ENCODE measurements around the gene NCKAP5. TPM values are rescaled to one million over a fixed set of nuclear protein-coding genes. Genes with fewer than 3 reads are reported as not detected.

Gene NCKAP5
- 0.65 and 1.5 TPM in 2 replicates for total RNA-seq (2014; rRNA removed; shearing (Covaris generic))
- polyA plus RNA-seq (2016; fragmentation: Nextera tagmentation; extraction: Ambion mirVana), result 0.38 and 0.86 TPM in 2 replicates

DNA sequence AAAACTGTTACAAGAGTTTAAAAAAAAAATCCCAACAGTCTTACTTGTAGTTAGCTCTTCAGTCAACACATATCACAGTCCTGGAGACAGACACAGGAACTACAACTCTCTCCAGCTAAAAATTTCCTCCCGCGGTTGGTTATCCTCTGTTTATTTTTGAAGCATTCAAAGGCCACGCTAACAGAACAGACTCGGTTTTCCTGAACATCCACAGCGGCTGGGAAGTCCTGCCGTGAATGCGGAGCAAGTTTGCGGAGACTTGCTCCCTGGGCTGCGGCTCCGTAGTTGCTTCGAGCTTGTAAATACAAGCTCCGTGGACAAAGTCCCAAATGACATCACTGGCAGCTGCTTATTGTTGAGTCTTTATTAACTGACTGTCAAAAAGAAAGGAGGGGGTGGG lies at the start of gene NCKAP5:
Gene NCKAP5, minus strand, starts transcription at position 292 of the 400 bp plus-strand sequence. CDS start 50,937 bp downstream, outside the sequence.
- peak within 1 kb of the TSS; percentile 89 for H2AFZ ChIP-seq

GRCh38 chr2:133609664-133610063 lies 41.4 kb upstream of the NCKAP5 start:
- no peak overlapping the region for H2AFZ ChIP-seq
- no peaks in the 10 kb centered on the region for H3F3A ChIP-seq (ENCODE audit: insufficient read depth)
- H3K9me3 ChIP-seq (ENCODE audit: low read depth), result no peaks in the 10 kb centered on the region
- H4K20me1 ChIP-seq (ENCODE audit: insufficient read depth), result no peaks in the 10 kb centered on the region
- H3K27me3 ChIP-seq (replicated peaks; ENCODE audit: insufficient read depth), result peaks cover 7% of the 10 kb centered on the region; the same call in 1 of the 2 replicates
- H3K4me1 ChIP-seq (ENCODE audit: insufficient read depth), result no peaks in the 10 kb centered on the region
- H3K27ac ChIP-seq, result no peak overlapping the region
- no peak overlapping the region for H3K4me2 ChIP-seq (ENCODE audit: unreplicated experiment)
- H3K9ac ChIP-seq, result no peak overlapping the region
- in situ Hi-C loops (cut with MboI), result no loop called here
- DNase-seq, result no peak
- no peaks in the 10 kb centered on the region for H3K79me2 ChIP-seq (ENCODE audit: insufficient read depth)
- no peaks in the 10 kb centered on the region for H3K9me2 ChIP-seq (ENCODE audit: insufficient read depth)
- TF ChIP-seq EZH2 (IDR thresholded peaks at IDR 0.05; ENCODE audit: insufficient read depth, poor library complexity, severe bottlenecking) (no peak), EZH2phosphoT487 (IDR thresholded peaks at IDR 0.05; ENCODE audit: insufficient read depth, low read depth) (no peak)
- no peaks in the 10 kb centered on the region for H3K36me3 ChIP-seq (ENCODE audit: low read depth)
- H3K4me3 ChIP-seq, result no peak overlapping the region

More for the DNA sequence above, at the start of gene NCKAP5:
- Histone ChIP-seq H3K9ac (peak within 1 kb of the TSS; percentile 44), H3K9me2 (ENCODE audit: insufficient read depth) (no peaks in the 10 kb centered on the region), H4K20me1 (ENCODE audit: insufficient read depth) (no peaks in the 10 kb centered on the region), H3K9me3 (ENCODE audit: low read depth) (no peaks in the 10 kb centered on the region), H3K36me3 (ENCODE audit: low read depth) (no peaks in the 10 kb centered on the region), H3K27me3 (replicated peaks; ENCODE audit: insufficient read depth) (no peaks in the 10 kb centered on the region), H3K4me2 (ENCODE audit: unreplicated experiment) (peak within 1 kb of the TSS; percentile 73), H3K79me2 (ENCODE audit: insufficient read depth) (no peaks in the 10 kb centered on the region), H3K4me1 (ENCODE audit: insufficient read depth) (peaks cover 8% of the 10 kb centered on the region), H3K27ac (no peak within 1 kb of the TSS), H3F3A (ENCODE audit: insufficient read depth) (no peaks in the 10 kb centered on the region), H3K4me3 (peak within 1 kb of the TSS; percentile 70)
- TF ChIP-seq EZH2 (IDR thresholded peaks at IDR 0.05; ENCODE audit: insufficient read depth, poor library complexity, severe bottlenecking) (no peak), EZH2phosphoT487 (IDR thresholded peaks at IDR 0.05; ENCODE audit: insufficient read depth, low read depth) (no peak)
- in situ Hi-C loops (cut with MboI), result loop anchor here (25.0 kb wide), 1 partner anchor 1031 kb away; no protein-coding TSS in a partner anchor
- 6% methylated on average over 12 of the region's 12 CpGs for WGBS, 2 experiments (ENCODE audit: low coverage in 1 of 2, low lambda C conversion rate in 2 of 2, missing lambda C conversion rate in 2 of 2)
- DNase-seq, result peak; percentile 55

- H3F3A ChIP-seq (ENCODE audit: insufficient read depth), result no peaks in the 10 kb centered on the region
- H3K9ac ChIP-seq, result no peak overlapping the region
- no peaks in the 10 kb centered on the region for H3K9me3 ChIP-seq (ENCODE audit: low read depth)
- H4K20me1 ChIP-seq (ENCODE audit: insufficient read depth), result no peaks in the 10 kb centered on the region
- WGBS, 2 experiments (ENCODE audit: low coverage in 1 of 2, low lambda C conversion rate in 2 of 2, missing lambda C conversion rate in 2 of 2), result 81 to 88% methylated on average over 1 of the region's 1 CpG
- H3K9me2 ChIP-seq (ENCODE audit: insufficient read depth), result no peaks in the 10 kb centered on the region
- no peaks in the 10 kb centered on the region for H3K79me2 ChIP-seq (ENCODE audit: insufficient read depth)
- no peak overlapping the region for H2AFZ ChIP-seq
- TF ChIP-seq EZH2 (IDR thresholded peaks at IDR 0.05; ENCODE audit: insufficient read depth, poor library complexity, severe bottlenecking), result no peak
- no peak for TF ChIP-seq EZH2phosphoT487 (IDR thresholded peaks at IDR 0.05; ENCODE audit: insufficient read depth, low read depth)
- H3K27me3 ChIP-seq (replicated peaks; ENCODE audit: insufficient read depth), result peaks cover 7% of the 10 kb centered on the region; the same call in 1 of the 2 replicates
- H3K27ac ChIP-seq, result no peak overlapping the region
- no peak overlapping the region for H3K4me3 ChIP-seq
- H3K36me3 ChIP-seq (ENCODE audit: low read depth), result no peaks in the 10 kb centered on the region
- in situ Hi-C loops (cut with MboI), result no loop called here
- DNase-seq, result no peak
- H3K4me2 ChIP-seq (ENCODE audit: unreplicated experiment), result no peak overlapping the region
- H3K4me1 ChIP-seq (ENCODE audit: insufficient read depth), result no peaks in the 10 kb centered on the region
Measured at GRCh38 chr2:133608291-133608690, 40.0 kb upstream of the NCKAP5 start.

GRCh38 chr2:133607679-133608078 lies 39.4 kb upstream of the NCKAP5 start:
- Histone ChIP-seq H3K79me2 (ENCODE audit: insufficient read depth) (no peaks in the 10 kb centered on the region), H3K9me3 (ENCODE audit: low read depth) (no peaks in the 10 kb centered on the region), H3K4me2 (ENCODE audit: unreplicated experiment) (no peak overlapping the region), H3F3A (ENCODE audit: insufficient read depth) (no peaks in the 10 kb centered on the region), H3K4me1 (ENCODE audit: insufficient read depth) (peaks cover under 1% of the 10 kb centered on the region; the same call in 1 of the 2 replicates), H4K20me1 (ENCODE audit: insufficient read depth) (no peaks in the 10 kb centered on the region), H3K36me3 (ENCODE audit: low read depth) (no peaks in the 10 kb centered on the region), H3K27me3 (replicated peaks; ENCODE audit: insufficient read depth) (peaks cover 7% of the 10 kb centered on the region; the same call in 1 of the 2 replicates), H3K4me3 (no peak overlapping the region), H3K9me2 (ENCODE audit: insufficient read depth) (no peaks in the 10 kb centered on the region), H2AFZ (no peak overlapping the region), H3K9ac (no peak overlapping the region), H3K27ac (no peak overlapping the region)
- peak; percentile 31 for DNase-seq
- in situ Hi-C loops (cut with MboI), result no loop called here
- no peak for TF ChIP-seq EZH2 (IDR thresholded peaks at IDR 0.05; ENCODE audit: insufficient read depth, poor library complexity, severe bottlenecking)
- no peak for TF ChIP-seq EZH2phosphoT487 (IDR thresholded peaks at IDR 0.05; ENCODE audit: insufficient read depth, low read depth)
- 59 to 61% methylated on average over 1 of the region's 1 CpG for WGBS, 2 experiments (ENCODE audit: low coverage in 1 of 2, low lambda C conversion rate in 2 of 2, missing lambda C conversion rate in 2 of 2)

Measured in GM23248 (cell line).